T-helper 2 cell treated with Interferon-gamma antibody and Interleukin-4, amounts not matched to agents 5 μg/mL and 100 μg/mL, for 36 hours (primary cell): ENCODE data around the gene CDK19.
"Not testable (repeated sequence)": the region's sequence is repeated elsewhere in the genome, so short reads cannot be mapped to it uniquely, and the experiment has no call there.

Experiments
- DNase-seq: peaks from one replicate; pipeline ENCODE4 v3.0.0; 2021; ENCODE audit warnings: low spot score
- H3K27ac Mint-ChIP-seq: one replicate; pipeline ENCODE4 v1.8.0; 2021; ENCODE audit warnings: mild to moderate bottlenecking, mixed read lengths
- H3K27me3 Mint-ChIP-seq: one replicate; pipeline ENCODE4 v1.8.0; 2021; ENCODE audit warnings: low read depth, mixed read lengths
- H3K36me3 Mint-ChIP-seq: one replicate; pipeline ENCODE4 v1.8.0; 2021; ENCODE audit warnings: low read depth, mixed read lengths
- H3K4me1 Mint-ChIP-seq: one replicate; pipeline ENCODE4 v1.8.0; 2021; ENCODE audit warnings: low read depth, mixed read lengths
- H3K4me3 Mint-ChIP-seq: one replicate; pipeline ENCODE4 v1.8.0; 2022; ENCODE audit warnings: mild to moderate bottlenecking, moderate library complexity, mixed read lengths
- H3K9me3 Mint-ChIP-seq: one replicate; pipeline ENCODE4 v1.8.0; 2021; ENCODE audit warnings: mixed read lengths

The CDK19 gene

GRCh38 chr6:110757926-110758325 lies 57.3 kb downstream of the CDK19 start:
- Mint-ChIP-seq H3K4me1 (peaks cover 6% of the 10 kb centered on the region), H3K27me3 (no peaks in the 10 kb centered on the region), H3K9me3 (no peaks in the 10 kb centered on the region), H3K27ac (no peak overlapping the region), H3K36me3 (peaks cover 3% of the 10 kb centered on the region), H3K4me3 (no peak overlapping the region)
- DNase-seq, result no peak

- no peaks in the 10 kb centered on the region for H3K27me3 Mint-ChIP-seq
- DNase-seq, result no peak
- H3K4me1 Mint-ChIP-seq, result peaks cover 6% of the 10 kb centered on the region
- H3K36me3 Mint-ChIP-seq, result peaks cover 2% of the 10 kb centered on the region
- H3K9me3 Mint-ChIP-seq, result no peaks in the 10 kb centered on the region
- H3K27ac Mint-ChIP-seq, result no peak overlapping the region
- no peak overlapping the region for H3K4me3 Mint-ChIP-seq
Measured at GRCh38 chr6:110756817-110757216, 58.5 kb downstream of the CDK19 start.

- no peak overlapping the region for H3K27ac Mint-ChIP-seq
- H3K27me3 Mint-ChIP-seq, result no peaks in the 10 kb centered on the region
- H3K36me3 Mint-ChIP-seq, result peaks cover 2% of the 10 kb centered on the region
- no peaks in the 10 kb centered on the region for H3K9me3 Mint-ChIP-seq
- no peak for DNase-seq
- H3K4me3 Mint-ChIP-seq, result no peak overlapping the region
- H3K4me1 Mint-ChIP-seq, result peaks cover 9% of the 10 kb centered on the region
Measured at GRCh38 chr6:110755411-110755834, 59.8 kb downstream of the CDK19 start.

GRCh38 chr6:110753936-110754668 lies 61.2 kb downstream of the CDK19 start:
- H3K27ac Mint-ChIP-seq, H3K27me3 Mint-ChIP-seq, H3K4me3 Mint-ChIP-seq, DNase-seq, H3K9me3 Mint-ChIP-seq, H3K36me3 Mint-ChIP-seq: not testable (repeated sequence)
- H3K4me1 Mint-ChIP-seq, result peaks cover 12% of the 10 kb centered on the region

- no peak overlapping the region for H3K27ac Mint-ChIP-seq
- DNase-seq, result no peak
- H3K36me3 Mint-ChIP-seq, result peaks cover 14% of the 10 kb centered on the region
- H3K9me3 Mint-ChIP-seq, result no peaks in the 10 kb centered on the region
- H3K4me1 Mint-ChIP-seq, result peaks cover 7% of the 10 kb centered on the region
- H3K27me3 Mint-ChIP-seq, result no peaks in the 10 kb centered on the region
- H3K4me3 Mint-ChIP-seq, result no peak overlapping the region
Measured at GRCh38 chr6:110748453-110748852, 66.8 kb downstream of the CDK19 start.

- DNase-seq, result no peak
- Mint-ChIP-seq H3K9me3 (peaks cover 16% of the 10 kb centered on the region), H3K27me3 (no peaks in the 10 kb centered on the region), H3K36me3 (peaks cover 31% of the 10 kb centered on the region), H3K27ac (no peak overlapping the region), H3K4me1 (peaks cover 7% of the 10 kb centered on the region), H3K4me3 (no peak overlapping the region)
Measured at GRCh38 chr6:110746680-110747079, 68.6 kb downstream of the CDK19 start.

GRCh38 chr6:110744991-110745390 lies 70.3 kb downstream of the CDK19 start:
- Mint-ChIP-seq H3K9me3 (peaks cover 32% of the 10 kb centered on the region), H3K27ac (no peak overlapping the region), H3K4me3 (no peak overlapping the region), H3K27me3 (no peaks in the 10 kb centered on the region), H3K4me1 (no peaks in the 10 kb centered on the region), H3K36me3 (peaks cover 47% of the 10 kb centered on the region)
- no peak for DNase-seq

- not testable (repeated sequence) for H3K27ac Mint-ChIP-seq, H3K27me3 Mint-ChIP-seq, H3K4me3 Mint-ChIP-seq, H3K4me1 Mint-ChIP-seq, DNase-seq
- peaks cover 32% of the 10 kb centered on the region for H3K9me3 Mint-ChIP-seq
- peaks cover 57% of the 10 kb centered on the region for H3K36me3 Mint-ChIP-seq
Measured at GRCh38 chr6:110742552-110742951, 72.7 kb downstream of the CDK19 start.

- peaks cover 32% of the 10 kb centered on the region for H3K9me3 Mint-ChIP-seq
- H3K27me3 Mint-ChIP-seq, result no peaks in the 10 kb centered on the region
- DNase-seq, result no peak
- H3K4me3 Mint-ChIP-seq, result no peak overlapping the region
- no peak overlapping the region for H3K27ac Mint-ChIP-seq
- H3K36me3 Mint-ChIP-seq, result peaks cover 60% of the 10 kb centered on the region
- H3K4me1 Mint-ChIP-seq, result no peaks in the 10 kb centered on the region
Measured at GRCh38 chr6:110741517-110741916, 73.8 kb downstream of the CDK19 start.

GRCh38 chr6:110738899-110739365 lies 76.3 kb downstream of the CDK19 start:
- no peak for DNase-seq
- H3K36me3 Mint-ChIP-seq, result peaks cover 55% of the 10 kb centered on the region
- no peaks in the 10 kb centered on the region for H3K4me1 Mint-ChIP-seq
- H3K27me3 Mint-ChIP-seq, result no peaks in the 10 kb centered on the region
- peaks cover 32% of the 10 kb centered on the region for H3K9me3 Mint-ChIP-seq
- no peak overlapping the region for H3K4me3 Mint-ChIP-seq
- no peak overlapping the region for H3K27ac Mint-ChIP-seq

- H3K36me3 Mint-ChIP-seq, result peaks cover 36% of the 10 kb centered on the region
- no peak overlapping the region for H3K4me3 Mint-ChIP-seq
- H3K9me3 Mint-ChIP-seq, result peaks cover 7% of the 10 kb centered on the region
- no peak overlapping the region for H3K27ac Mint-ChIP-seq
- no peak for DNase-seq
- no peaks in the 10 kb centered on the region for H3K27me3 Mint-ChIP-seq
- no peaks in the 10 kb centered on the region for H3K4me1 Mint-ChIP-seq
Measured at GRCh38 chr6:110735666-110736065, 79.6 kb downstream of the CDK19 start.

- Mint-ChIP-seq H3K27ac (no peak overlapping the region), H3K9me3 (no peaks in the 10 kb centered on the region), H3K4me1 (peaks cover 2% of the 10 kb centered on the region), H3K36me3 (peaks cover 19% of the 10 kb centered on the region), H3K4me3 (no peak overlapping the region), H3K27me3 (no peaks in the 10 kb centered on the region)
- DNase-seq, result no peak
Measured at GRCh38 chr6:110731898-110732297, 83.4 kb downstream of the CDK19 start.

GRCh38 chr6:110731196-110731595 lies 84.1 kb downstream of the CDK19 start:
- Mint-ChIP-seq H3K27me3 (no peaks in the 10 kb centered on the region), H3K4me3 (no peak overlapping the region), H3K36me3 (peaks cover 19% of the 10 kb centered on the region), H3K27ac (no peak overlapping the region), H3K4me1 (peaks cover 2% of the 10 kb centered on the region), H3K9me3 (no peaks in the 10 kb centered on the region)
- no peak for DNase-seq

- H3K27ac Mint-ChIP-seq, result no peak overlapping the region
- H3K27me3 Mint-ChIP-seq, result no peaks in the 10 kb centered on the region
- peaks cover 2% of the 10 kb centered on the region for H3K4me1 Mint-ChIP-seq
- no peak for DNase-seq
- H3K4me3 Mint-ChIP-seq, result no peak overlapping the region
- no peaks in the 10 kb centered on the region for H3K9me3 Mint-ChIP-seq
- H3K36me3 Mint-ChIP-seq, result peaks cover 11% of the 10 kb centered on the region
Measured at GRCh38 chr6:110728501-110728900, 86.8 kb downstream of the CDK19 start.

- H3K4me1 Mint-ChIP-seq, result no peaks in the 10 kb centered on the region
- peaks cover 11% of the 10 kb centered on the region for H3K36me3 Mint-ChIP-seq
- DNase-seq, result no peak
- no peaks in the 10 kb centered on the region for H3K27me3 Mint-ChIP-seq
- H3K27ac Mint-ChIP-seq, result no peak overlapping the region
- H3K9me3 Mint-ChIP-seq, result no peaks in the 10 kb centered on the region
- no peak overlapping the region for H3K4me3 Mint-ChIP-seq
Measured at GRCh38 chr6:110723017-110723416, 92.3 kb downstream of the CDK19 start.
